T follicular helper cell (primary cell): ENCODE data around the gene COL15A1.

Experiments used
- DNase-seq: peaks from one replicate; pipeline ENCODE4 v3.0.0-alpha.2; 2020; ENCODE audit warnings: low read depth

Gene COL15A1

DNA sequence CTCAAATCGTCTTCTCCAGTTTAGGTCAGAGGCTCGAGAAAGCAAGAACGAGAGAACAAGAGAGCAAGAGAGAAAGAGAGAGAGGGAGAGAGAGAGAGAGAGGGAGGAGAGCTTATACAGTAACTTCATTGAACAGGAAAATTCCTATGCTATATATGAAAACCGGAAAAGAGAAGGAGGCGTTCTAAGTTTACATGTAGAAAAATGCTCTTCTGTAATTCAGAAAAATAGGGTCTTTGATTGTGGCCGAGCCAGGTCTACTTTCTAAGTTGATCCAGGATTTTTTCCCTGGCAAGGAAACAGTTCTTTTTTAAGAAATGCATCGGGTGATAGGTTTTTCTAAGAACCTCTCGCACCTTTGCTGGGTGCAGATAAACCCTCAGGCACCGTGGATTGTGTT is 29.5 kb downstream of the COL15A1 start:
- no peak for DNase-seq

DNA sequence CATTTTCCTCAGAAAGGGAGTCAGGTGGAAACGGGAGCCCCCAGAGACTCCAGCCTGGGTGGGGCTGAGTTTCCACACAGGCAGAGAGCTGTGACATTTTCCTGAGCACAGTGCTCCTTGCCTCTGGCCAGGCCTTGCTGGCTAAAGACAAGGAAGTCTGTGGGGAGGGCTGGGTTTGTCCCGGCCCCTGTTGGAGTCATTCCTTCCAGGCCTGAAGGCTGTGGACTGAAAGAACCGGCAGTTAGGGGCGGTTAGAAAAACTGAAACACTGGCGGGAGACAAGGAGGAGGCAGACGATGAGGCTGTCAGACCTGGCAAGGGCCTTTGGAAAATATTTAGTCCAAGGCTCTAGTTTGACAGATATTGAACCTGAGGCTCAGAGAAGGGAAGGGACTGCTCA is 29.9 kb downstream of the COL15A1 start:
- DNase-seq: no peak

DNA sequence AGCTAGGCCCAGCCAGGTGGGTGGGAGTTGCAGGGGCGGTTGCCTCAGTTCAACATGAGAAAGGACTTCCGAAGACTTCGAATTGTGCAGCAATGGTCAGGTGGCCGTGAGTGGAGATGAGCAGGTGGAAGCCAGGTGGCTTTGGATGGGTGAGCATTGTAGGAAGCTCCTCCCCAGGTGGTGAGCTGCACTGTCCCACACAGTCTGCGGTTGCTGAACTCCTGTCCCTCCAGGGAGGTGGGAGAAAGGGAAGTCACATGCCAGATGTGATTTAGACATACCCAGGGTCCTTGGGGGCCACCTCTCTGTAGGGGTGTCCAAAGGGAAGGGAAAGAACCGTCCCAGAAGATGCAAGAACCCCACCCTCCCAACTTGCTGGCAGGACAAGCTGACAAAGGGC is 30.4 kb downstream of the COL15A1 start:
- DNase-seq: no peak

DNA sequence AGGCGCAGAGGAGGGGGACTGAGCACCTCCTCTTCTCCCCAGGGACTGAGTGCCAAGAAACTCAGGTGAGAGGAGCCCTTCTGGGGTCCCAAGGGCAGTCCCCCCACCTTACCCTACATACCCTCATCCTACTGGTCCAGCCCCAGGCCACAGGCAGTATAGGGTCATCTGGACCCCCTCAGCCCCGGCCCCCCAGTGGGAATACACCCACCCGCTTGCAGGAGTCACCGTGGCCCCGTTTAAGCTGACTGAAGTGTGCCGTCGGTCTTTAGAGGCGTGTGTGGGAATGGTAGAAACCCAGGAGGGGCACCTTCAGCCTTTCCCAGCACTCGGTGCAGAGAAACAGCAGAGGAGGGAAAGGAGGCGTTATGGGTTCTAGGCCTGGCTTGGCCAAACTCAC is 30.8 kb downstream of the COL15A1 start:
- no peak for DNase-seq

DNA sequence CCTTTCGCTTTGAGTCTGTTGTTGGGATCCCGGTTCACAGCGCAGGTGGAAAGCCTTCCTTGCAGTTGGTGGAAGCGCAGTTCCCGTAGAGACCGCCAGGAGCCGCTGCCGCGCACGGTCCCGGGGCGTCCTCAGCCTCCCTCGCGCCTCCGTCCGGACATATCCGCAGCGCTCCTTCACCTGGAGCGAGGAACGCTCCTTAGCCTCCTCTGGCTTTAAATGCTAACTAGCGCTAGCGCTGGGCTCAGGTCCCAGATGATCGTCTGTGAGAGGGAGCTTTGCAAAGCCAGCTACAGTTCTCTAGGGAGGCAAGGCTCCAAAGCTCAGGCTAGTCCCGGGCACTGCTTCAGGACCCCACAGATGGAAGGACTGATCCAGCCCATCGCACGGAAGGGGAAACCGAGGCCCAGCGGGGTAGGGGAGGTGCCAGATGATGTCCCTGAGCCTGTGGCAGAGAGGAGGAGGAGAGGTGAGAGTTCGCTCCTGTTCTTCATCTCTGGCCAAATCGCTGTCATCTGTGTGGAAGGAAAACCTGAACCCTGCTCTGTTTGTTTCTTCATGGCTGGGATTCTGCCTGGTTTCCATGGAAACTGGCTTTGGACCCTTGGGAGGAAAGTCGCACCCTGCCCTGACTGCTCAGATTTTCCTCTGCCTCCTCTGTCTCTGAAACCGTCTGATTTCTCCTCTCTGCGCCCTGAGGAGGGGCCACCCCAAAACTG is 31.4 kb downstream of the COL15A1 start:
- peak; percentile 63 for DNase-seq

DNA sequence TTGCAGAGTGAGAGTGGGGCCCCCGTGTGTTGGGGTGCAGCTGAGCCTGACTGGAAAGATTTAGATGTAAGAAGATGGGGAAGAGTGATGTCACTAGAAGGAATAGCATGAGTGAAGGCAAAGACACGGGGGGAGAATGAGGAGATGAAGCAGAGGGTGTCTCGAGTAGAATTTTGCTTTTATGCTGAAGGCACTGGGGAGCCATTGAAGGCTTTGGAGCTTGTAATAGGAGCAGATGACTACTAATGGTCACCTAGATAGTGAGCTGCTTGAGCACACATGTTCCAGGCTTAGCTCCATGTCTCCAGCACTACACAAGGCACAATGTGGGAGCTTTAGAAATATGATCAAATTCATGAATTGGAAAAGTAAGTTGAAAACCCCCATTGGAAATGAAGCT is 32.1 kb downstream of the COL15A1 start:
- no peak for DNase-seq

DNA sequence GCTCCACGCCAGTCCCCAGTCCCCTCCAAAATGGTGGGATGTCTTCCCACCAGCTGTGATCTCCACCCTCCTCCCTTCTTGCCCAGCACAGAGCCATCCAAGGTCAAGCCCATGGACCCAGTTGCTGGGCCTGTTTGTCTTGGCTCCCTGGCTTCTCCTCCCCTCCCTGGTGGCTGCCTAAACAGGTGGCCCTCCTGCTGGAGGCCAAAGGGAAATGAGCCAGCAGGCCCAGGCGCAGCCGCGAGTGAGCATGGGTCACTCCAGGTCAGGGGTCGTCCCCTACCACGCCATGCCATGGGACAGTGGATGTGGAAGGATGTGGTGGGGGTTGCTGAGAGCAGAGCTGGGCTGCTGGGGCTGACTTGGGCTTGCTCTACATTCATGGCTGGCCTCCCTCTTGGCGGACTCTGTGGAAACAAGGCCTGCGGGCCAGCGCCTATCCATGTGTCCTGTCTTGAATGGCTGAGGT is 33.6 kb downstream of the COL15A1 start:
- DNase-seq: no peak

DNA sequence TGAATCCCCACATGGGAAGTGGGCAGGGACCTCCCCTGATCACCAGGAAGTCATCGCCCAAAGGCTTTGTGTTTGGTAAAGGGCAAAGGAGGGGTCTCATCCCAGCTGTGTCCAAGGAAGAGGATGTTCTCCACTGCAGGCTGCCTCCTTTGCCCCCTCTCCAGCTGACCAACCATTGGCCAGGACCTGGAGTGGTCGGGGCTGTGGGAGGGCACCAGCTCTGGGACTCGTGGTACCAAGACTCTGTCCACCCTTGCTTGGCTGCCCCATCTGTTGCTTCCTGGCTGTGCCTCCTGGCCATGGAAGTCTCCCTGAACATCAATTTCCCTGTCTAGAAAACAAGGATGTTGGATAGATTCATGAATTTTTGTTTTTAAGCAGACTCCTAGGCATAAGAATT is 34.1 kb downstream of the COL15A1 start:
- DNase-seq: no peak

DNA sequence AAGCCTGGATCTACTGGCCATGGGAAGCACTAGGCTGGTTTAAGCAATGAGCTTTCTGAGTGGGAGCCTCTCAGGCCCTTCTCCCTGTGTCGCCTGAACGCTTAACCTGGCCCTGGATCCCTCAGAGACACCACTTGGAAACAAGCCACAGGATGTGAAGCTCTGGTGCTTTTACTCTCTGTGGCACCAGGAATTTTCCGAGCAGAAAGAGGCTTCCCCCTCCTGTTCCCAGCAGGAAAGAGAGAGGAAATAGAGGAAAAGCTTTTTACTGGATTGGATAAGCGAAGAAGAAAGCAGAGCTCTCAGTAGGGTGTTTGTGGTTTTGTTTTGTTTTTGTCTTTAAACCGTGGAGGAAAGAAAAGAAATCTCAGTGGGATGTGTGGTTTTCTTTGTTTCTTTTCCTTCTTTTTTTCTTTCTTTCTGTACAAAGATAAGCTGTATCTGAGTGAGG is 34.5 kb downstream of the COL15A1 start:
- DNase-seq: no peak

DNA sequence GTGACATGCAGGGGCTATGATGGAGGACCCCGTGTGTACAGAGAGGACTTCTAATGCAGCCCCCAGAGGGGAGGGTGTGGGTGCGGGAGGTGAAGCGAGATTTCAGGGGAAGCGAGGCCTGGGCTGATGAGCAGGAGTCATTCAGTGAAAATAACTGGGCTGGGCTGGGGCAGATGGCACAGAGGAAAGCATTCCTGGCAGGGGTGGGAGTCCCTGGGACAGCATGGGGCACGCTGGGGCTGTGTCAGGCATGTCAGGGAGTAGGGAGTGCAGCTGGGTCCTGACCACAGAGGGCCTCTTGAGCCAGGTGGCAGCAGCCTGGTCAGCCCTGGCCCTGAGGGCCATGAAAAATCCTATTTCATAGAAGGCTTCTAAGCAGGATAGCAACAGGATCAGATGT is 36.6 kb downstream of the COL15A1 start:
- no peak for DNase-seq

DNA sequence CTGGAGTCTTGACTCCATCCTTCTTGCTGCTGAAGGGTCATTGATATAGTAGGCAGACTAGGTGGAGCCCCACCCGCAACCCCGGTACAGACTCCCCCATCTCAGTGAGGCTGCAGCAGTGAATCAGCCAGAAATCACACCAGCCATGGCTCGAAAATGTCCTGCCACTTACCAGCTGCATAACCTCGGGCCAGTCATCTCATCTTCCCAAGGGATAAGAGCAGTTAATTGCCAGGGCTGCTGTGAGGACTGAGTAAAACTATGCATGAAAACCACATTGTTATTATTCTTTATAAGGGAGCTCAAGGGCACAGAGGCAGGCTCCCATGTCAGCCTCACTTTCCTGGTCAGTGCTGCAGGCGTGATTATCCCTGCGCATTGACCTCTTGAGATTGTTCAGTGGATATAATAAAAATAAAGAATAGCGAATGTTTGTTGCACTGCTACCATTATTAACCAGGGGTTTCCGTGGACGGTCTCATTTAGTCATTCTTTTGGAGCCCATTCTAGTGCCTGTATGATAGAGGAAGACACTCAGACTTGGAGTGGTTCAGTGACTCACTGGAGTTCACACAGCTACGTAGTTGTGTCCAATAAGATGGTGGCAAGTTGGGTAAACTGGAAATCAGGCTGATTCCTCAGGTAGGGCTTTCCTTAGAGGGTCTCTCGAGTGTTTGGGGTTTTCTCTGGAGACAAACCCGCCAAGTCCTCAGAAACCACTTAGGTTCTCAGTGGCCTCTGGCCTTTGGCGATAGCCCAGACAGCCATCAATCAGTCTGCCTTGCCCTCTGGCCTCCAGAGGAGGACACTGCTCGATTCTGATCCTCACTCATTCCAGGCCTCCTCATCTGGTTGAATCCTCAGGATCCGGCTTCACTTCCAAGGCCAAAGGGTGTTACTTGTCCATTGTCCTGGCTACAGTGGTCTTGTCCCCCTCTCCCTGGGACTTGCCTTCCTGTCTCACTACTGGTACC is 39.9 kb downstream of the COL15A1 start:
- DNase-seq: no peak

DNA sequence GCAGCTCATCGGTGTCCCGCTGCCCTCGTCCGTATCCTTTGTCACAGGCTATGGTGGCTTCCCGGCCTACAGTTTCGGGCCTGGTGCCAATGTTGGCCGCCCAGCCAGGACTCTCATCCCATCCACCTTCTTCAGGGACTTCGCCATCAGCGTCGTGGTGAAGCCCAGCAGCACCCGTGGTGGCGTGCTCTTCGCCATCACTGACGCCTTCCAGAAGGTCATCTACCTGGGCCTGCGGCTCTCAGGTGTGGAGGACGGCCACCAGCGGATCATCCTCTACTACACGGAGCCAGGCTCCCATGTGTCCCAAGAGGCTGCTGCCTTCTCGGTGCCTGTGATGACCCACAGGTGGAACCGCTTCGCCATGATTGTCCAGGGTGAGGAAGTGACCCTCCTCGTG is 41.9 kb downstream of the COL15A1 start:
- no peak for DNase-seq

DNA sequence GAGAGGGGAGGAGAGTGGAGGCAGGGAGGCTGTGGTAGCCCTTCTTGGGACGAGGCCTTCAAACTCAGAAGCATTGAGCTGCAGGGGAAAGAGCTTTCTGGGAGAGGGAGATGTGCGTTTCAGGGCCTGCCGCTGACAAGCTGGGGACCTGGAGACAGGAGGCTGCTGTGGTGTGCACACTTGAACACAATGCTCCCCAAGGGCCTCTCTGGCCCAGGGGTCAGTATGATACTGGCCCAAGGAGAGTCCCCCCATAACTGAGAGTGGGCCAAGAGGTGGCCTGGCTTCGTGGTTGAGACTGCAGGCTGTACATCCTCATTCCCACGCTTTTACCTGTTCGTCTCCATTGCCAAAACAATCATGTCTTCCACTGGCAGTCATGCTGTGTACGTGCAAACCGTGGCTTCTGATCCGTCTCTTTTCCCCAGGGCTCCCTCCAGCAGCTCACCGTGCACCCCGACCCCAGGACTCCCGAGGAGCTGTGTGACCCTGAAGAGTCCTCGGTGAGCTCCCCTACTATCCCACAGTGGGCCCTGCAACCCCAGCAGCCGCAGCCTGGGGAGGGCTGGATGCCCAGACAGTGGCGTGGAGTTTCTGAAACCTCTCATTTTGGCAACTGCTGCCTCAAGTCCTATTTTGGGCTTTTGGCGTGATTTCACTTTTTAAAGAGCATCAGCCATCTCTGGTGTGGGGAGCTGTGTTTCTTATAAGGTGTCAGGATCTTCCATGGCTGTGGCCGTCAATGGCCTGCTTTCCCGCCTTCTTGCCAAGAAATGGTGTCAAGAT is 43.4 kb downstream of the COL15A1 start:
- no peak for DNase-seq

DNA sequence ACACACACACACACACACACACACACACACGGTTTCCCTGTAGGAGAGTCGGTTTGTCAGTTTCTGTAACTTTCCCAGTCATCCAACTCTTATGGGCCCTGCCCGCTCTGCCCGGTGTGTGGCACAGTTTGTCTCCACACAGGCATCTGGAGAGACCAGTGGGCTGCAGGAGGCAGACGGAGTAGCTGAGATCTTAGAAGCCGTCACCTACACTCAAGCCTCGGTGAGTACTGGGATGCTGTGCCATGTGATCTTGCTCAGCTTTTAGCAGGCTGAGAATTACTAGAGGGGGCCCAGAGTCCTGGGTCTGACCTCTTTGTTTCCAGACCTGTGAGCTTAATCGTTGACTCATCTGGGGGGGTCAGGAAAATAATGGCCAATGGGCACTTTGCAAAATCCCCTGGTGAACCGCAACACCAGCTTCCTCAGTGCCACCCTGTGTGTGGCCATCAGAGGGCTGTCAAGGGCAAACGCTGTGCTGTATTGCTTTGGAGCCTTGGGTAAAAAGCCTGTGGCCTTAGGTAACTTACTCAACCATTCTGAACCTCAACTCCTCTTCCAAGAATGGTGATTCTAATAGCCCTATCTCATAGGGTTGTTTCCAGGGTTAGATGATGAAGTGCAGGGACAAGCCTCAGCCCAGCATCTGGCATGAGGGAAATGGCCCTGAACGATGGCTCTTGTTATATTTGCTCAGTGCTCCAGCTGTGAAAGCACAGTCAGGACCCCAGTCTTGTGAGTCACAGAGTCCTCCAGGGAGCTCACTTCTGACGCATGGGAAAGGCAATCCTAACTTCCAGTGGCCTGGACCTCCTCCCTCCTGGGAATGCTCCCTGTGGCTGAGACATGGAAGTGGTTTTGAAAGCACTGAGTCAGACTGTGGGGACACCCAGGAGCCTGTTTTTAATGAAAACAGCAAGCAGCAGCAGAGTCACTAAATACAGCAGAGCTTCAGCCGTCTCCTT is 45.6 kb downstream of the COL15A1 start:
- no peak for DNase-seq

DNA sequence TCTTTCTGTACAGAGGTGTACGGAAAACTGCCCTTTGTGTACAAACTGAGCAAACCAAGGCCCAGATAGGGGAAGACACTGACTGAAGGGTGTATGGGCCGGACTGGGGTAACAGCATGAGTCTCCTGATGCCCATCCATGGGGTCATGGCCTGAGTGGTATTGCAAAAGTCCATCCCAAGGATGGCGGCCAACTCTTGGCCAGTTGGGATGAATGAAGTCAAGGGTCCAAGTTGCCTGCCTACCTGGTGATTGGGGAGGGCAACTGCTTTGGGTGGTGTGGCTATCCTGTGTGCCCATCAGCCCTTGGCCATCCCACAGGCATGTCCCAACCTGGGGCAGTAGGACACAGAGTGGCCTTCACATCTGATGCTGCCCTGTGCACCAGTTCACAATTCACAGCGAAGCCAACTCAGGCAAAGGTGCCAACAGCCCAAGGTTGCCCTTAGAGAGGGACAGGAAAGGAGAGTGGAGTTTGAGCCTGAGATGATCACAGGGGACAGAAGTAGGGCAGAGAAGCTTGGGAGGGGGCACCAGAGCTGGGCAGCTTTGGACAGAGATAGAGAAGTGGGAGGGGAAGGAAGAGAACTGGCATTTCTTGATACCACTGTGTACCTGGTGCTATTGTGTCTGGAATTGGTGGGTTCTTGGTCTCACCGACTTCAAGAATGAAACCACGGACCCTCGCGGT is 46.6 kb downstream of the COL15A1 start:
- no peak for DNase-seq

DNA sequence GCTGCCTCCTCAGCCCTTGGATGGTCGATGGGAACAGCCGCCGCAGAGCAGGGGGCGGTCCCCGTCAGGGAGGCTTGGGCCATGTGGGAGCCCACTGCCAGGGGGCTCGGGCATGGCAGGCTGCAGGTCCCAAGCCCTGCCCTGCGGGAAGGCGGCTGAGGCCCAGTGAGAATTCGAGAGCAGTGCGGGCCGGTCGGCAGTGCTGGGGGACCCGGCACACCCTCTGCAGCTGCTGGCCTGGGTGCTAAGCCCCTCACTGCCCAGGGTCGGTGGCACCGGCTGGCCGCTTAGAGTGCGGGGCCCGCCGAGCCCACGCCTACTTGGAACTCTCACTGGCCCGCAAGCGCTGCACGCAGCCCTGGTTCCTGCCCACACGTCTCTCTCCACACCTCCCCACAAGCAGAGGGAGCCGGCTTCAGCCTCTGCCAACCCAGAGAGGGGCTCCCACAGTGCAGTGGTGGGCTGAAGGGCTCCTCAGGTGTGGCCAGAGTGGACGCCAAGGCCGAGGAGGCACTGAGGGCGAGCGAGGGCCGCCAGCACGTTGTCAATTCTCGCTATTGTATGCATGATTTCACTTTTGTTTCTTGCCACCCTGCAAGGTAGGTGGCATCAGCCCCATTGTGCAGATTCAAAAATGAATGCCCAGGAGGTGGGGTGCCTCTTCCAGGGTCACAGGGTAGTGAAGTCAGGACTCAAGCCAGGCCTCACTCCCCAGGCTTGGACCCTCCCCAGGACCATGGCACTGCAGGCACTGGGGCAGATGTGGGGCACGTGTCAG is 48.6 kb downstream of the COL15A1 start:
- no peak for DNase-seq

DNA sequence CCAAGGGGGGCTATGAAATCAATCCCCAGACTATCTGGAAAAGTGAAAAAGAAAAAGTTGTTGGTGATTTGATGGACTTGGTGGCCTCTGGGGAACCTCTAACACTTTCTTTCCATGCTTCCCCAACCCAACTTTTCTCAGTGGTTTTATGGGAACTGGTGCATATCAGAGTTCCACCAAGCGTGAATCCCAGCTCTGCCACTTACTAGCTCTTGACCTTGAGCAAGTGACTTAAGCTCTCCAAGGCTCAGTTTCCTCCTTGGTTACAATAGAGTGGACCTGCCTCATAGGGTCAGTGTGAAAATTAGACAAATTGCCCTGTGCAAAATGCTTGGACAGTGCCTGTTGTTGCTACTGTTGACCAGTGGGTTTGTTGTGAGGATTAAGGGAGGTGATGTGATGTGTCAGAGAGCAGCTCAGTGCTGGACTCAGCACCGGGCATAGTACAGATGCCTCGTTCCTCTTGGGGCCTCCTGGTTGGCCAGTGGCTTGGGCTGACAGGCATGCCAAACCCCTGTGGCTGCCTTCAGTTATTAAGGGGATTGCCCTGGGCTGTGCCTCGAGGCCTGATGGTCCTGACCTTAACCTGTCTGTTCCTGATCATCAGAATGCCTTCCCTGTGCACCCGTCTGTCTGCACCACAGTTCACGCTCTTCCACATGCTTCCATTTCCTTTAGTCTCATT is 49.3 kb downstream of the COL15A1 start:
- DNase-seq: no peak

DNA sequence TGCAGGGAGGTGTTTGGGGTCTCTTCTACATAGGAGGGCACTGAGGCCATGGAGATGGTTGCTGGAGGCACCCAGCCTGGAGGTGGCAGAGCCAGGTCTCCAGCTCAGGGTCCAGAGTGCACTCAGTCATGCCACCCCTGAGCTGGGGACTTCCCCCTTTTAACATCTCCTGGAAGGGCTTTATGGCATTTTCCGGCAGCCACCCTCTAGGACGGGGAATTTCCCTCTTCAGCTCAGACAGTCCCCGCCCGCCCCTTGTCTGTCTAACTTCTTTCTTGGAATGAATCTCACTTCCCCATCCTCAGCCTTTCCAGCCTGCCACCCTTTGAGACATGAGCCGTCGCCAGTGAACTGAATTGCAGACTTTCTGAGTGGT is 49.9 kb downstream of the COL15A1 start:
- DNase-seq: no peak
